ENCODE results near the gene TRIM37. TPM values are rescaled to one million over a fixed set of nuclear protein-coding genes. Genes with fewer than 3 reads are reported as not detected.
A peak's percentile ranks its signal among the peaks of the same experiment; 100 is the strongest.

Gene TRIM37
- total RNA-seq, 1 donor from 2014 or later, result 17.3 TPM

DNA sequence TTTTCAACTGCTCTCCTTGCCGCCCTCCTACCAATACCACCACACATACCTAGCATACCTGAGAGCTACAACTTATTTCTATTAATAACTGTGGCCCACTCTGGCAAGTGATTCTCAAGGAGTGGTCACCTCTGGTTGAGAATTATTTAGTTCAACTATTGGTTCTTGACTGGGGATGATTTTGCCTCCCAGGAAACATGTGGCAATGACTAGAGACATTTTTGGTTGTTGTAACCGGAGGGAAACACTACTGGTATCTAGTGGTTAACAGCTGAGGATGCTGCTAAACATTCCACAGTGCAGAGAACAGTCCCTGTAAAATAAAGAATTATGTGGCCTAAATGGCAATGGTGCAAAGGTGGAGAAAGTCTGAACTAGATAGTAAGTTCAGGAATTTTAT, 96.7 kb downstream of the TRIM37 start:
- Mint-ChIP-seq H3K36me3 (ENCODE audit: low read depth) (peaks cover 37% of the 10 kb centered on the region), H3K27me3 (no peaks in the 10 kb centered on the region), H3K4me1 (no peaks in the 10 kb centered on the region), H3K4me3 (no peak overlapping the region), H3K27ac (no peak overlapping the region), H3K9me3 (no peaks in the 10 kb centered on the region)
- TF ChIP-seq, protein P1, sequence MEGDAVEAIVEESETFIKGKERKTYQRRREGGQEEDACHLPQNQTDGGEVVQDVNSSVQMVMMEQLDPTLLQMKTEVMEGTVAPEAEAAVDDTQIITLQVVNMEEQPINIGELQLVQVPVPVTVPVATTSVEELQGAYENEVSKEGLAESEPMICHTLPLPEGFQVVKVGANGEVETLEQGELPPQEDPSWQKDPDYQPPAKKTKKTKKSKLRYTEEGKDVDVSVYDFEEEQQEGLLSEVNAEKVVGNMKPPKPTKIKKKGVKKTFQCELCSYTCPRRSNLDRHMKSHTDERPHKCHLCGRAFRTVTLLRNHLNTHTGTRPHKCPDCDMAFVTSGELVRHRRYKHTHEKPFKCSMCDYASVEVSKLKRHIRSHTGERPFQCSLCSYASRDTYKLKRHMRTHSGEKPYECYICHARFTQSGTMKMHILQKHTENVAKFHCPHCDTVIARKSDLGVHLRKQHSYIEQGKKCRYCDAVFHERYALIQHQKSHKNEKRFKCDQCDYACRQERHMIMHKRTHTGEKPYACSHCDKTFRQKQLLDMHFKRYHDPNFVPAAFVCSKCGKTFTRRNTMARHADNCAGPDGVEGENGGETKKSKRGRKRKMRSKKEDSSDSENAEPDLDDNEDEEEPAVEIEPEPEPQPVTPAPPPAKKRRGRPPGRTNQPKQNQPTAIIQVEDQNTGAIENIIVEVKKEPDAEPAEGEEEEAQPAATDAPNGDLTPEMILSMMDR (IDR thresholded peaks at IDR 0.05), result no peak
- CTCF ChIA-PET, result no interaction called here
- ATAC-seq (ENCODE audit: low read depth) (no peak), DNase-seq (no peak)
- POLR2A ChIA-PET, result no interaction called here
- intact Hi-C loops (cut with micrococcal nuclease), result no loop called here

DNA sequence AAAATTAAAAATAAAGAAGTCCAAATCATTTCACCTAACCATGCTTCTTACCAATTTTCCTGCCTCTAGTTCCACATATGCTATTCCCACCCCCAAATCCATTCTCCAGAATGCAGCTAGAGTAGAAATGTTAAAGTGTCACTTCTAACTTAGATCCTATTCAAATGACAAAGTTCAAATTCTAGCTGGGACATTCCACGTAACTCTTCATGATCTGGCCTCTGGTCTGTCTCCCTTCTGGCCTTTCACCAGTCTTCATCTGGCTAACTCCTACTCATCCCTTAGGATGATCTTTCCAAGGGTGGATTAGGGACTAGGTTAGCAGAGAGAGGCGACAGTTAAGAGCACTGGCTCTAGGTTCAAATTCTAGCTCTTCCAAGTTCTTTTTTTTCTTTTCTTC, 97.9 kb downstream of the TRIM37 start:
- H3K4me3 Mint-ChIP-seq, result no peak overlapping the region
- DNase-seq (no peak), ATAC-seq (ENCODE audit: low read depth) (no peak)
- no peaks in the 10 kb centered on the region for H3K9me3 Mint-ChIP-seq
- peaks cover 5% of the 10 kb centered on the region for H3K4me1 Mint-ChIP-seq
- CTCF ChIA-PET, result interaction anchor here (0.8 to 1.6 kb wide), 3 partner anchors 298 to 421 kb away, joined by 3 to 11 read pairs (median 4); no protein-coding TSS in a partner anchor
- intact Hi-C loops (cut with micrococcal nuclease), result loop anchor here (10.0 kb wide), 1 partner anchor 674 kb away; no protein-coding TSS in a partner anchor
- TF ChIP-seq, protein P1 (IDR thresholded peaks at IDR 0.05), result no peak
- no peak overlapping the region for H3K27ac Mint-ChIP-seq
- H3K27me3 Mint-ChIP-seq, result no peaks in the 10 kb centered on the region
- POLR2A ChIA-PET, result interaction anchor here (0.7 kb wide), 1 partner anchor 252 kb away, joined by 6 read pairs; no protein-coding TSS in a partner anchor
- H3K36me3 Mint-ChIP-seq (ENCODE audit: low read depth), result peaks cover 28% of the 10 kb centered on the region

DNA sequence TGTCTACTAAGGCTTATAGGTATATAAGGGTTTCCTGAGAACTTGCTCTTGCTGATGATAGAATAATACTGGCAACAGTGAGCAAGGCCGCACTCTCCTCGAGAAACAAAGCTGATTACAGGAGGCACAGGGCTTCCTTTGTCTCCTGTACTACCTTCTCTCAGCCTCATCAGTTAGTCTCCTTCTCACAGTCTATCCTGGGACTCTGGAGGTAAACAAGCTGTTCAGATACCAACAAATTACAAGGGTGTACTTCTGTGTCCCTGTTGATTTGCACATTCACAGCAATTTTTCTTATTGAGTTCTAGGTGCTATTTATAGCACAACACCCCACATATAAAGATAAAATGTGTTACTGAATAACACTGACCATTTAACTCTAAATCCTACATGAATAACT, 98.7 kb downstream of the TRIM37 start:
- ChIA-PET POLR2A (no interaction called here), CTCF (interaction anchor here (1.1 to 1.6 kb wide), 2 partner anchors 297 to 419 kb away, joined by 3 to 11 read pairs; no protein-coding TSS in a partner anchor)
- Mint-ChIP-seq H3K4me1 (peaks cover 5% of the 10 kb centered on the region), H3K27me3 (no peaks in the 10 kb centered on the region), H3K4me3 (no peak overlapping the region), H3K9me3 (no peaks in the 10 kb centered on the region), H3K36me3 (ENCODE audit: low read depth) (peaks cover 22% of the 10 kb centered on the region), H3K27ac (no peak overlapping the region)
- TF ChIP-seq, protein P1 (IDR thresholded peaks at IDR 0.05), result no peak
- DNase-seq, result no peak
- ATAC-seq (ENCODE audit: low read depth), result no peak
- intact Hi-C loops (cut with micrococcal nuclease), result loop anchor here (10.0 kb wide), 1 partner anchor 673 kb away; no protein-coding TSS in a partner anchor

DNA sequence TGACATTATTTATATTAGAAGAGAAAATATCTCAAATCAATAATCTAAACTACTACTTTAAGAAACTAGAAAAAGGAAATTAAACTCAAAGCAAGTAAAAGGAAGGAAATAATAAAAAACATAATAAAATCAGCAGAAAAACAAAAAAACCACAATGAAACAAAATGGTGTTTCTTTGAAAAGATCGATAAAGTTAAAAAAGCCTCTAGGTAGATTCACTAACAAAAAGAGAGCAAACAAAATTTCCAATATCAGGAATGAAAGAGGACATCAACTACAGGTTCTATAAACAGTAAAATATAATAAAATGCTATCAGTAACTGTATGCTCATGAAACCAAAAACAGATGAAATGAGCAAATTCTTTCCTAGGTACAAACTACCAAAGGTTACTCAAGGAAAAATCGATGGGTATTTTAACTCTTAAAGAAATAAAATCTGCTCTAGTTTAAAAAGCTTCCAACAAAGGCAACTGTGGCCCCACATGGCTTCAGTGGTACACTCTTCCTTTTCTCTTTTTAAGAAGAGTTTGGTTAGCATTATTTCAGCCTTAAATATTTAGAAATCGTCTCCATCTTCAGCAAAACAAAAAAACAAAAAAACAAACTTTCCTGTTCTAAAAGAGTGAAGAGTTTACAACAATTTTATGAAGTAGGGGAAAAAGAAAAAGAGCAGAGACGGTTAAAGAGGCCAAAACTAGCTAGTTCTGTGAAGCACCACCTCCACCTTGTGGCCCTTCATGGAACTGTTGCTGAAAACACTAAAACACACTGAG, 102.2 kb downstream of the TRIM37 start:
- ATAC-seq (ENCODE audit: low read depth) (peak; percentile 35), DNase-seq (peak; percentile 35)
- intact Hi-C loops (cut with micrococcal nuclease), result loop anchor here (1.0 to 10.0 kb wide), 5 partner anchors 293 to 670 kb away; no protein-coding TSS in a partner anchor
- H3K4me1 Mint-ChIP-seq, result peaks cover 29% of the 10 kb centered on the region
- TF ChIP-seq, protein P1 (IDR thresholded peaks at IDR 0.05), result no peak
- no peaks in the 10 kb centered on the region for H3K9me3 Mint-ChIP-seq
- H3K36me3 Mint-ChIP-seq (ENCODE audit: low read depth), result peaks cover 14% of the 10 kb centered on the region
- H3K4me3 Mint-ChIP-seq, result no peak overlapping the region
- no peaks in the 10 kb centered on the region for H3K27me3 Mint-ChIP-seq
- ChIA-PET CTCF (interaction anchor here (0.6 to 4.8 kb wide), 26 partner anchors 9 to 1219 kb away, joined by 3 to 94 read pairs (median 4); partner anchors contain the start of genes MTMR4, RAD51C and TEX14), POLR2A (interaction anchor here (0.6 to 2.5 kb wide), 8 partner anchors 293 to 785 kb away, joined by 3 to 26 read pairs (median 6); no protein-coding TSS in a partner anchor)
- peak overlapping the region; percentile 79 for H3K27ac Mint-ChIP-seq

DNA sequence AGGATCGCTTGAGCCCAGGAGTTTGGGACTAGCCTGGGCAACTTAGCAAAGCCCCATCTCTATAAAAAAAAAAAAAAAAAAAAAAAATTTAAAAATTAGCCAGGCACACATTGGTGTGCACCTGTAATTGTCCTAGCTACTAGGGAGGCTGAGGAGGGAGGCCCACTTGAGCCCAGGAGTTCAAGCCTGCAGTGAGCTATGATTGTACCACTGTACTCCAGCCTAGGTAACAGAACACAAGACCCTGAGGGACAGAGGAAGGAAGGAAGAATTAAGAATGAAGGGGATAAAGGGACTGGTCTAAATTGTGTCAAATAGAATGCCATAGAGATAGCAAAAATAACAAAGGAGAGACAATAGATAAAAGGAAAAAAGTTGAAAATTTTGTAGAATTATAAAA, 102.8 kb downstream of the TRIM37 start:
- H3K36me3 Mint-ChIP-seq (ENCODE audit: low read depth), result peaks cover 19% of the 10 kb centered on the region
- TF ChIP-seq, protein P1 (IDR thresholded peaks at IDR 0.05), result no peak
- ATAC-seq (ENCODE audit: low read depth) (no peak), DNase-seq (no peak)
- intact Hi-C loops (cut with micrococcal nuclease), result loop anchor here (5.0 to 10.0 kb wide), 2 partner anchors 472 to 669 kb away; no protein-coding TSS in a partner anchor
- CTCF ChIA-PET, result interaction anchor here (0.6 to 4.8 kb wide), 11 partner anchors 10 to 892 kb away, joined by 3 to 94 read pairs (median 4); partner anchors contain the start of gene MTMR4
- POLR2A ChIA-PET, result interaction anchor here (0.5 to 2.9 kb wide), 9 partner anchors 29 to 1650 kb away, joined by 4 to 16 read pairs (median 8); no protein-coding TSS in a partner anchor
- H3K4me1 Mint-ChIP-seq, result peaks cover 31% of the 10 kb centered on the region
- H3K27me3 Mint-ChIP-seq, result no peaks in the 10 kb centered on the region
- H3K27ac Mint-ChIP-seq, result peak overlapping the region; percentile 79
- H3K4me3 Mint-ChIP-seq, result no peak overlapping the region
- H3K9me3 Mint-ChIP-seq, result no peaks in the 10 kb centered on the region
